Transverse colon (tissue), 4 donors: ENCODE data around the gene FAM24A. TPM values are rescaled to one million over a fixed set of nuclear protein-coding genes. Genes with fewer than 3 reads are reported as not detected.
"Not testable (repeated sequence)": the region's sequence is repeated elsewhere in the genome, so short reads cannot be mapped to it uniquely, and the experiment has no call there.

Experiments used
- DNase-seq: peaks from one replicate; pipeline ENCODE4 v3.0.0-alpha.2; 2019
- H3K27ac ChIP-seq, 4 donors: fragments of 200-600 bp; sonication (generic); 2 replicates each; pipeline ENCODE4 v1.5.1; 2016 to 2018; ENCODE audit warnings: inconsistent platforms in 4 of 4
- H3K27me3 ChIP-seq: fragments of 200-600 bp; sonication (generic); 2 replicates; pipeline ENCODE4 v1.5.1; 2017; ENCODE audit warnings: inconsistent platforms
- H3K36me3 ChIP-seq, 4 donors: fragments of 200-600 bp; sonication (generic); 2 replicates each; pipeline ENCODE4 v1.5.1; 2017 to 2019; ENCODE audit warnings: inconsistent platforms in 4 of 4
- H3K4me1 ChIP-seq, 4 donors: fragments of 200-600 bp; sonication (generic); 2 replicates each; pipeline ENCODE4 v1.5.1; 2017 to 2020; ENCODE audit warnings: inconsistent platforms in 4 of 4
- H3K4me3 ChIP-seq, 4 donors: fragments of 200-600 bp; sonication (generic); 1 replicate in 1 of 4; 2 replicates in 3 of 4; pipeline versions ENCODE4 v1.5.1 to v1.6.1; 2017 to 2019; ENCODE audit warnings: inconsistent platforms in 4 of 4
- H3K9me3 ChIP-seq, 2 donors: fragments of 200-600 bp; sonication (generic); 2 replicates each; pipeline ENCODE4 v1.5.1; 2017 to 2019; ENCODE audit warnings: inconsistent platforms in 2 of 2
- CTCF ChIP-seq, 5 experiments: fragments of 200-600 bp in 3 of 5; fragments of 450-650 bp in 2 of 5; sonication (generic) in 3 of 5; IDR thresholded peaks; 1 replicate in 2 of 5; 2 replicates in 3 of 5; pipeline ENCODE4 v1.5.1; 2016 to 2017; ENCODE audit warnings: antibody characterized with exemption in 5 of 5, inconsistent platforms in 3 of 5, mild to moderate bottlenecking in 2 of 5, moderate library complexity in 1 of 5
- EP300 ChIP-seq: sonication (generic); formaldehyde crosslinking; IDR thresholded peaks from one replicate; pipeline ENCODE4 v1.6.1; 2017; ENCODE audit warnings: antibody characterized with exemption, low read depth
- POLR2A ChIP-seq: fragments of 450-650 bp; IDR thresholded peaks from one replicate; pipeline ENCODE4 v1.6.1; 2016; ENCODE audit warnings: antibody characterized with exemption, mild to moderate bottlenecking, moderate library complexity
- POLR2AphosphoS5 ChIP-seq, 3 donors: sonication (generic); formaldehyde crosslinking; IDR thresholded peaks; one replicate each; pipeline ENCODE4 v1.6.1; 2016; ENCODE audit warnings: antibody characterized with exemption in 3 of 3
- WGBS, 2 donors: methylation state at CpG; one replicate each; pipeline ENCODE4 v1.1.5; 2018; ENCODE audit warnings: low coverage in 1 of 2; 5-methylcytosine and 5-hydroxymethylcytosine counted together
- in situ Hi-C, 4 donors: fragments of 200-750 bp; cut with MboI; loops; one replicate each; pipeline versions ENCODE4 v1.15.0 to v1.15.1; 2017; ENCODE audit warnings: low sequenced_read_pairs in 3 of 4, low pct_ligation_motif_present in 1 of 4, low pct_unique_long_range_greater_than_20kb in 1 of 4
- intact Hi-C: fragments of 100-400 bp; cut with DNase I; formaldehyde crosslinking; loops from one replicate; pipeline ENCODE4 v1.15.1; 2023; ENCODE audit warnings: low total_unique reads
- total RNA-seq, 4 donors: library from RNA; depleted of rRNA; stranded (reverse); fragments of >200 nt; gene quantifications; one replicate each; pipeline ENCODE4 v1.1.0, GENCODE V29; 2016

Gene FAM24A
- total RNA-seq, 4 donors from 2014 or later: not detected

- DNase-seq: no peak
- Histone ChIP-seq H3K27ac (no peak overlapping the region), H3K27me3 (no peaks in the 10 kb centered on the region), H3K4me1 (peaks cover 0 to 10% (median 0%) of the 10 kb centered on the region in 4 donors), H3K36me3 (no peaks in the 10 kb centered on the region), H3K4me3 (no peak overlapping the region), H3K9me3 (no peaks in the 10 kb centered on the region)
- 89 to 100% methylated on average over 1 of the region's 1 CpG for WGBS, 2 donors
- intact Hi-C loops (loop anchor here (1.0 kb wide), 1 partner anchor 20 kb away; the partner anchor contains the start of gene CUZD1), in situ Hi-C loops (no loop called here)
- TF ChIP-seq EP300 (no peak), CTCF (IDR thresholded peaks at IDR 0.05) (no peak), POLR2AphosphoS5 (IDR thresholded peaks at IDR 0.05) (no peak), POLR2A (no peak)
These were observed 45.5 kb upstream of the FAM24A start for GRCh38 chr10:122864901-122865300.

GRCh38 chr10:122866757-122867482 is 43.5 kb upstream of the FAM24A start:
- H3K36me3 ChIP-seq, in situ Hi-C loops, H3K27me3 ChIP-seq, H3K4me3 ChIP-seq, intact Hi-C loops, H3K9me3 ChIP-seq, H3K4me1 ChIP-seq: not testable (repeated sequence)
- H3K27ac ChIP-seq: peak overlapping the region in 2 of 4 donors; percentile 28 to 38
- 68 to 71% methylated on average over 2 to 3 of the region's 3 CpGs for WGBS, 2 donors
- DNase-seq: peak; percentile 14

DNA sequence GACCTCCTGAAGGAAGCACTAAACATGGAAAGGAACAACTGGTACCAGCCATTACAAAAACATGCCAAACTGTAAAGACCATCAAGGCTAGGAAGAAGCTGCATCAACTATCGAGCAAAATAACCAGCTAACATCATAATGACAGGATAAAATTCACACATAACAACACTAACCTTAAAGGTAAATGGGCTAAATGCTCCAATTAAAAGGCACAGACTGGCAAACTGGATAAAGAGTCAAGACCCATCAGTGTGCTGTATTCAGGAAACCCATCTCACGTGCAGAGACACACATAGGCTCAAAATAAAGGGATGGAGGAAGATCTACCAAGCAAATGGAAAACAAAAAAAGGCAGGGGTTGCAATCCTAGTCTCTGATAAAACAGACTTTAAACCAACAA is 41.6 kb upstream of the FAM24A start:
- H3K4me1 ChIP-seq, H3K27me3 ChIP-seq, intact Hi-C loops, in situ Hi-C loops, H3K27ac ChIP-seq, DNase-seq, H3K9me3 ChIP-seq, H3K36me3 ChIP-seq, H3K4me3 ChIP-seq: not testable (repeated sequence)
- 93% methylated on average over 2 of the region's 2 CpGs; no CpG with 5 or more reads in 1 of the 2 donors for whole genome bisulfite sequencing, 2 donors

DNA sequence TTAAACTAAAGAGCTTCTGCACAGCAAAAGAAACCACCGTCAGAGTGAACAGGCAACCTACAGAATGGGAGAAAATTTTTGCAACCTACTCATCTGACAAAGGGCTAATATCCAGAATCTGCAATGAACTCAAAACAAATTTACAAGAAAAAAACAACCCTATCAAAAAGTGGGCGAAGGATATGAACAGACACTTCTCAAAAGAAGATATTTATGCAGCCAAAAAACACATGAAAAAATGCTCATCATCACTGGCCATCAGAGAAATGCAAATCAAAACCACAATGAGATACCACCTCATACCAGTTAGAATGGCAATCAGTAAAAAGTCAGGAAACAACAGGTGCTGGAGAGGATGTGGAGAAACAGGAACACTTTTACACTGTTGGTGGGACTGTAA is 38.5 kb upstream of the FAM24A start:
- intact Hi-C loops, in situ Hi-C loops: not testable (repeated sequence)
- WGBS, 2 donors: 100% methylated on average over 1 to 2 of the region's 2 CpGs

GRCh38 chr10:122875843-122876466 is 34.5 kb upstream of the FAM24A start:
- DNase-seq: no peak
- Histone ChIP-seq H3K27ac (no peak overlapping the region), H3K27me3 (no peaks in the 10 kb centered on the region), H3K4me3 (no peak overlapping the region), H3K4me1 (peaks cover 4 to 18% (median 11%) of the 10 kb centered on the region in 4 donors), H3K9me3 (no peaks in the 10 kb centered on the region), H3K36me3 (no peaks in the 10 kb centered on the region)
- WGBS, 2 donors: 57 to 63% methylated on average over 6 of the region's 6 CpGs
- TF ChIP-seq POLR2AphosphoS5 (IDR thresholded peaks at IDR 0.05) (no peak), POLR2A (no peak), EP300 (no peak), CTCF (IDR thresholded peaks at IDR 0.05) (no peak)
- intact Hi-C loops (no loop called here), in situ Hi-C loops (no loop called here)

More for the DNA sequence above, 38.5 kb upstream of the FAM24A start:
- not testable (repeated sequence) for H3K9me3 ChIP-seq, H3K27ac ChIP-seq, H3K4me3 ChIP-seq, DNase-seq, H3K36me3 ChIP-seq, H3K27me3 ChIP-seq, H3K4me1 ChIP-seq
